Vagina (tissue), 2 donors: ENCODE measurements around the gene SCGB2B2.

ENCODE experiments used
- POLR2A ChIP-seq, 2 donors: fragments of 450-650 bp; IDR thresholded peaks; one replicate each; pipeline ENCODE4 v1.6.1; 2017; ENCODE audit warnings: antibody characterized with exemption in 2 of 2, mild to moderate bottlenecking in 2 of 2, moderate library complexity in 2 of 2
- TF ChIP-seq, protein P1 (sequence below), 3 experiments: fragments of 450-650 bp in 2 of 3; fragments of 200-600 bp in 1 of 3; sonication (generic) in 1 of 3; IDR thresholded peaks; one replicate each; pipeline ENCODE4 v1.5.1; 2017 to 2019; ENCODE audit warnings: antibody characterized with exemption in 3 of 3, mild to moderate bottlenecking in 2 of 3, moderate library complexity in 2 of 3

DNA sequence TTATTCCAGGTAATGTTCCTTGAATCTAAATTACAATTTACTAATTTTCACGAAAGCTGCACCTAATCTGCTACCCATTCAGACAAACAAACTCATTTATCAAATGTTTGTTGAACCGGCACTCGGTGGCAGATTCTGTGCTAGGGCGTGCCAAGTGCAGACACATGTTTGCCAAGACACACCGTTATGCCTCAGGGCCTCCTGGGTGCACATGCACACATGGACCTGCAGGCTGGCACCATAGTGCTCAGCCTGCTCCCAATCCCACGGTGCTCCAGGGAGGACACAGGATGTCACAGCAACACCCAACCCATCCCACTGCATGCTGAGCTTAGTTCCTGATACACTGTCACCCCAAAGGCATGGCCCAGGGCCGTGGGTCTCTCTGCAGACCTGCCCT, 7.7 kb downstream of the SCGB2B2 start:
- TF ChIP-seq, protein P1, sequence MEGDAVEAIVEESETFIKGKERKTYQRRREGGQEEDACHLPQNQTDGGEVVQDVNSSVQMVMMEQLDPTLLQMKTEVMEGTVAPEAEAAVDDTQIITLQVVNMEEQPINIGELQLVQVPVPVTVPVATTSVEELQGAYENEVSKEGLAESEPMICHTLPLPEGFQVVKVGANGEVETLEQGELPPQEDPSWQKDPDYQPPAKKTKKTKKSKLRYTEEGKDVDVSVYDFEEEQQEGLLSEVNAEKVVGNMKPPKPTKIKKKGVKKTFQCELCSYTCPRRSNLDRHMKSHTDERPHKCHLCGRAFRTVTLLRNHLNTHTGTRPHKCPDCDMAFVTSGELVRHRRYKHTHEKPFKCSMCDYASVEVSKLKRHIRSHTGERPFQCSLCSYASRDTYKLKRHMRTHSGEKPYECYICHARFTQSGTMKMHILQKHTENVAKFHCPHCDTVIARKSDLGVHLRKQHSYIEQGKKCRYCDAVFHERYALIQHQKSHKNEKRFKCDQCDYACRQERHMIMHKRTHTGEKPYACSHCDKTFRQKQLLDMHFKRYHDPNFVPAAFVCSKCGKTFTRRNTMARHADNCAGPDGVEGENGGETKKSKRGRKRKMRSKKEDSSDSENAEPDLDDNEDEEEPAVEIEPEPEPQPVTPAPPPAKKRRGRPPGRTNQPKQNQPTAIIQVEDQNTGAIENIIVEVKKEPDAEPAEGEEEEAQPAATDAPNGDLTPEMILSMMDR (IDR thresholded peaks at IDR 0.05): no peak
- no peak for TF ChIP-seq POLR2A (IDR thresholded peaks at IDR 0.05)
